OCI-M2 (cell line): Measurements from ENCODE around the gene BDH1.
"Not testable (repeated sequence)": the region's sequence is repeated elsewhere in the genome, so short reads cannot be mapped to it uniquely, and the experiment has no call there.

Experiments
- DNase-seq: peaks from one replicate; lab custom pipeline; 2025; ENCODE audit not compliant: unreplicated experiment; lab: John Stamatoyannopoulos, UW

BDH1 gene

DNA sequence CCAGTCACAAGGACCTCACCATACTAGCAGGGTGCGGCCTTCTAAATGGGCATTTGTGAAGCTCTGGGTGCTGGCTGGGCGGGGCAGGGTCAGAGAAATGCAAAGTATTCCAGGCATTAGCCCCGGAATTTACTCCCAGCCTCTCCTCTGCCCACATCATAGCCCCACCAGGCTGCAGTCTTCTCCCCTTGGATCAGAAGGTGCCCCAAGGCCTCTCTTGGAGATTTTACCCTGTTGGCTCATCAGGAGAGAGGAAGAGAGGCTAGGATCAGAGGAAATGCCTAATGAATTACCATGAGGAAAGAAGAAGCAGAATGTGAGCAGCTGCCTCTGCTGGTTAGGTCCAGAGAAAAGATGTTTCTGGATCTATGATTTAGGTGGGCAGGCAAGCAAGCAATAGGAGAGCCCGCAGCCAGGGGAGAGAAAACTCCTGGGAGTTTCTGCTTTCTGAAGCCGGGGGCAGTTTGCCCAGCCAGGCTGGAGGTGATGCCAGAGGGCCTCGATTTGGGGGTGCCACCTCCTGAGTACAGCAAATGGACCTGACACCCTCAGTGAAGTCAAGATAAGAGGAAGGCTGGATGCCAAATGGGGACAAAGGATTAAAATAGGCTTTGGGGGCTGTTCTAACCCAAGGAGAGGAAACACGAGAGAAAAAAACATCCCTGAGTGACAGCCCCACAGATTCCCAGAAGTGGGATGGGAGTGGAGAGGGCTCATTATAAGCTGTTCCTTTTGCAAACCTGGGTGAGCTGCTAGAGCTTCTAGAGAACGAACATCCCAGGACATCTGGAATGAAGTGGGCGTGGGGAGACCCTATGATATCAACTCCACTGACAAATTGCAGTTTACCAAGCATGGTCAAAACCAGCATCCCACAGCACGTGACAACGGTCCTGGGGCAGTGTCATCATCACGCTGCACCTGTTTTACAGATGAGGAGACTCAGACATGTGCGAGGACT, 65.4 kb downstream of the BDH1 start:
- no peak for DNase-seq

- DNase-seq = no peak
Observed at GRCh38 chr3:197487911-197488391, 67.8 kb downstream of the BDH1 start.

GRCh38 chr3:197486861-197487260, 68.9 kb downstream of the BDH1 start:
- no peak for DNase-seq

DNA sequence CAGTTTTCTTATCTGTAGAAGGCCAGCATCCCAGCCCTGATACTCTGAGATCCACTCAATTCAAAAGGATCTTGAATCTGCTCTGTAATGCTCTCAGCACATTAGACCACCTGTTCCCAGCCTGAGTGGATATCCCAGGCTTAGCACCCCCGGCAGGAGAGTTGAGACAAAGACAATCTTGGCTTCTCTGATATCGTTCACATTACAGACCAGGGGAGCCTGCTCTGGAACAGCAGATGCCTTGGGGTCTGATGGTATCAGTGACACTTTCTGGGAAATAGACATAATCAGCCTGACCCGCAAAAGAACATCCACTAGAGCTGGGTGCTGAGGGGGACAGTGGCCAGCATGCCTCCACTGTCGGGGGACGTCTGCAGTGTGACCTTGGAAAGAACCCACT, 70.6 kb downstream of the BDH1 start:
- DNase-seq = no peak

GRCh38 chr3:197484204-197484901, 71.4 kb downstream of the BDH1 start:
- DNase-seq = no peak

DNA sequence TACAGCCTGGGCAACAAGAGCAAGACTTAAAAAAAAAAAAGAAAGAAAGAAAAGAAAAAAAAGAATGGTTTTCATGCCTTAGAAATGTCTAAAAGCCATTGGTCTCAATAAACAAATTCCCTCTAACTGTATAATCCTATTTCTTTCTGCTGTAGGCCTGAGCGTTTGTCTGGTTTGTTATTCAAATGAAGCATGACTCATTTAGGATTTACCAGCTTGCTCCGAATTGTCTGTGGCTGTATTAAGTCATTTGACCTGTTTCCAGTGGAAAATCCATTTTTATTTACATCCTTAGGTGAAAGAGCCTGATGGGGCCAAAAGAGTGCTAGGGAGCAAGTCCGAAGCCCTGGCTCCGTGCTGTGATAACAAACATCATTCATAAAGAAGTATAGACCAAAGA, 73.8 kb downstream of the BDH1 start:
- DNase-seq = no peak

DNA sequence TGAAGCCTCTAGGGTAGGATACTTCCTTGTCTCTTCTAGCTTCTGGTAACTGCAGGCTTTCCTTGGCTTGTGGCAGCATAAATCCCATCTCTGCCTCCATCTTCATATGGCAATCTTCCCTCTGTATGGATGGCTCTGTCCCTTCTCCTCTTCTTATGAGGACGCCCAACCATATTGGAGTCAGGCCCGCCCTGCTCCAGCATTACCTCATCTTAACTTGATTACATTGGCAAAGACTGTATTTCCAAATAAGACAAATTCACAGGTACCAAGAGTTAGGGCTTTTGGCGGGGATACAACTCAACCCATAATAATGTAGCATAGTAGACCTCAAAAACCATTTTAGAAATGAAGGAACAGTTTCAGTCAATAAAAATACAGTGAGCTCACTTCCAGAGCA, 75.4 kb downstream of the BDH1 start:
- no peak for DNase-seq

DNA sequence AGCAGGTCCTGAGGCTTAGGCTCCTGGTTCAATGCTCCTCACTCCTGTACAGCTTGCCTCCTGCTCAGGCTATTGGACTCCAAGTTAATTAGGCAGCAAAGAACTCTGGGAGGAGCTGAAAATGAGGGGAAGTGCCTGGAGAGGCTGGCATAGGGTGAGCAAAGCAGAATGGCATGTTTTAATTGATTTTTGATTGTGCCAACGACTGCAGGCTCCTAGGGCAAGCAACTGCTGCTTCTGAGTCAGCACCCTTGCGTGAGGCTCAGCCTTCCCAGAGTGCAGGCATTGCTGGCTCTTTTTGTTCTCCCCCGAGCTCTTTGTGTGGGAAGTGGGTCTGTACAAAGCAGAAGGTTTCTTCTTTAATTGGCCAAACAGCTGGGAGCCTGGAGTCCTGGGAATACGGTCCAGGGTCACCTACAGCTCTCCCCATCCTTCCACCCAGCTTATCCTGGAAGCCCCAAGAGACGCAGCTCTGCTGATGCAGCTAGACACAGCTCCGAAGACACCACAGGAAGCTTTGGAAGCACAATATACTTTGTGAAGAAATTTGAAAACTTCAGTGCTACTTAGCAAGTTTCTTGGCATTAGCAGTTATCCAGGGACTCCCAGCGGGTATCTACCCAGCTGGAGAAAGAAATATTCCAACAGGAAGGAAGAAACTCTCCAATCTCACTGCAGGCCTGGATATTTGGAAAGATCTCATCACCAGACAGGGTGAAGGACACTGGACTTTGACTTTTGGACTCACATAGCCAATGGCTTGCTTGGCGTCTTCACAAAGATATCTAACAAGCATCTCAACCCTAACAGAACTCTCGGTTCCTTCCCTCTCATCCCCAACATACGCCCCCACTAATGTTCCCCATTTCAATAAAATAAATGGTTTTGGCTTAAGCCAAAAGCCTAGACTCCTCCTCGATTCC, 76.8 kb downstream of the BDH1 start:
- no peak for DNase-seq

DNA sequence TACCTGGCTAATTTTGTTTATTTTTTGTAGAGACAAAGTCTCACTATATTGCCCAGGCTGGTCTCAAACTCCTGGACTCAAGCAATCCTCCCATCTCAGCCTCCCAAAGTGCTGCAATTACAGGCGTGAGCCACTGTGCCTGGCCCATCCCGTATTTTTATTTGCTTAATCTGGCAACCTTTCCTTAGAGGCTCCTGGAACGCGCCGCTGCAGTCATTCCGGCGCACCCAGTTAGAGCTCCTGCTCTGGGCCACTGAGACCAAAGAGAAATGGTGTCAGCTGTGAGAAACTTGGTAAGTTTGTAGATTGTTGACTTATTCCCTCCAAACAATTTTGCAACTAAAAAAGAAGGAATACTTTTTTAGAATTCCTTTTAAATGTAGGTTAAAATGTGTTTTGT, 78.0 kb downstream of the BDH1 start:
- DNase-seq = not testable (repeated sequence)

DNA sequence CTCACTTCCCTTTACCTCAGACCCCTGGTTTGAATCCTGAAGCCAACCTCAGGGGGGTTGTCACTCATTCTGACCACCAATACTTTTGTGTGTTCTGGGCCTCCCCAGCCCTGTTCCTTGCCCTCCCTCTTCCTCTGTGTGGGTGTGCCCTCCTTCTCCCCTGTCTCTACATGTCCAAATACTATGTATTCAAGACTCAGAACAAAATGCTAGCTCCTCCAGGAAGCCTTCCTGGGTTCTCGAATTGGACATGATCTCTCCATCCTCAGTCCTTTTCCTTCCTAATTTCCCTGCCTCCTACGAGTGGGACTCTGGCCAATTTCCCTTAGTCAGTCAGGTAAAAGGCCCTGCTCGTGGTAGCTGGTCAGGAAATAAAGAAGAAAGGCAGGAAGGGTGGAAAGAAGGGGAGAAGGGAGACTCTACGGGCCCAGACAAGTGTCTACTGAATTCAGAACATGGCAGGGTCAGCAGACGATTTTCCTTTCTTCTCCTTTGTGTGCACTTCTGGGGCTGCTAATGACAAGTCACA, 79.7 kb downstream of the BDH1 start:
- DNase-seq = no peak

- no peak for DNase-seq
Observed at GRCh38 chr3:197475514-197475913, 80.3 kb downstream of the BDH1 start.

DNA sequence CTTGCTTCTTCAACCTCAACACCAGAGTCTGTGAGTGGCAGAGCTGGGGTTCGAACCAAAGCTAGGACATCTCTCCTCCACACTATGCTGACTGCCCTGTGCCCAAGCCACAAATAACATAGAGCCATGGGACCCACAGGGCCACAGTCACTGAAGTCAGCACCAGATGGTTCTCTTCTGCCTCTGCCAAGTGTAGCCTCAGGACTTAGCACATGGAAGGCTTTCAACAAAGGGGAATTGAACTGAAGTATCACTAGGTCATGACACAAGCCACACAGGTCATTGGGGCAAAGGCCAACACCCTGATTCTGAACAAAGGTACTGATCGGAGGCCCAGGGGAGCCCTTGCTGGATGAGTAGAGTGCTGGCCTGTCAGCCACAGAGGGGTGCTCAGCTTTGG, 83.6 kb downstream of the BDH1 start:
- DNase-seq = no peak

DNA sequence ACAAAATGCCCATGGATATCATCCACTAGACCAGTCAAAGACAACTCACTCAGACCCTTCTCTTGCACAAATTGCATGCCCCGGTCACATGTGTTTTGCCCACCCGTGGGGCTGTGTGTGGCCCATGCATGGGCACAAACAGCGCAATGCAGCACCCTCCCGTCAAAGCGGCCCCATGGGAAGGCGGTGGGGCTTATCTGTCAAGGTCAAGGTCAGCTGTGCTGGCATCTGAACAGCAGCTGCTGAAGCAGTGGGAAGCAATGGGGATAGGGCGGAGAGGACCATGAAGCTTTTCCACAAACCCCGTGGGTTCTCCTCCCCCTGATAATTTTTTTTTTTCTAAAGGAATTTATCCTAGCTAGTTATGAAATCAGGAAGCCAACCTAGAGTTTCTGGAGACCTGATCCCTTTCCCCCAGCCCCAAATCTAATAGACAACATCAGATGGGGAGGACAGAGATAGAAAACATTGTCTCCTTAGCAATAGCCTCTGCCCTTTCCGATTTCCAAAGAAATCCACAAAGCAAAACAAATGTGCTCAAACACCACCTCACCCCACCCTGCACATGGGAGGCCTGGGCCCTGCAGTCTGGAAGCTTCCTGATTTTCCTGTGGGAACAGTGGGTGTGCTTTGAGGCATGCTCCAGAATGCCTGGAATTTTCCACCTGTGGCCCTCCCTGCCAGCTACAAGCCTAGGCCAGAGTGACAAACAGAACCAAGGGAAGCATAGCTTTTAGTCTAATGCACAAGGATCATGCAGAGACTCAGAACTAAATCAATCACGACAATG, 84.4 kb downstream of the BDH1 start:
- DNase-seq = no peak

GRCh38 chr3:197468866-197469382, 86.8 kb downstream of the BDH1 start:
- DNase-seq = no peak

DNA sequence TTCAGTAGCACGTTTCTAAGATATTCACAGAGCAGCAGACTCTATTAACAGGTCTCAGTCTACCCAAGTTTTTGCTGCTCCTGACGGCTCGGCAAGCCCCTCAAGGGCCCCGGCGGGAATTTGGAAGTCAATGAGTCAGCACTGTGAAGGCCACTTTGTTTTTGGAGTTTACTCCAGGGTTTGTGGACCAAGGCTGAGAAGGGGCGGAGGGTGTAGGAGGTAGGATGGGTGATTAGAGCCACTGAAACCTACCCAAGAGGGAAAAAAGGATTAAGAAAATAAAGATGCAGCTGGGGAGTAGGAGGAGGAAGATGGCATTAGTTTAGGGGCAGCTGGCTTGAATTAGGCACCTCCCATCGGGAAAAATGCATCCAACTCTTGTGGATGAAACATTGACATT, 87.6 kb downstream of the BDH1 start:
- no peak for DNase-seq

DNA sequence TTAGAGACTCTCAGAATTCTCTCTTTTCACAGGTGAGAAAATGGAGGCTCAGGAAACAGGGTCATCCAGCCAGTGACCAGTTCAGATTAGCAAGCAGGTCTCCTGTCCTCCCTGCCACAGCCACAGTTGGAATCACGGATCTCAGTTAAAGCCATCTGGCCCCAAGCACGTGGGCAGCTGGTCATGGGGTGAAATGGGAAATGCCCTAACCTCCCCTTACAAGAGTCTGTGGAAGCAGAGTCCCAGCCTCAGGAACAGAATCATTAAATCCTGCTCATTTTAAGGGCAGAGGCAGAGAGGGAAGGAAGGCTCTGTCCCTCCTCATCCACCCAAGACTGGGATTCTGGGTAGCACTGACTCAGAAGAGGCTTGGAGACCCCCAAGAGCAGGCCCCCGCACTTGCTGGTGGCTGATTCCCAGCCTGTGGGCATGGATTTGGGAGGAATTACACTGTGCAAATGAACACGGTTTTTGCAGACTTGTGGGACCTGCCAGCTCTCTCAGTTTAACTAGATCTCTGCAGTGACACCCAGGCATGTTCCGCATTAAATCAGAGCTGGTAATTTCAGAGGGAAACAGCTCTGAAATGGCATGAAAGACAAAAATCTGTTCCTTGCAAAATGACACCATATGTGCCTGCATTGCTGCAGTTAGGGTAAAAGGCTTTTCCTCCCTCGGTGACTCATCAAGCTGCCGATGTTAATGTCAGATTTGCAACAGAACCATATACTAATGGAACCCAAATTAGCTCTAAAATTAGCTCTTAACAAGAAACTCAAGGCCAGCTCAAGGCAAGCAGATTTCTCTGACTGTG, 89.0 kb downstream of the BDH1 start:
- no peak for DNase-seq

DNA sequence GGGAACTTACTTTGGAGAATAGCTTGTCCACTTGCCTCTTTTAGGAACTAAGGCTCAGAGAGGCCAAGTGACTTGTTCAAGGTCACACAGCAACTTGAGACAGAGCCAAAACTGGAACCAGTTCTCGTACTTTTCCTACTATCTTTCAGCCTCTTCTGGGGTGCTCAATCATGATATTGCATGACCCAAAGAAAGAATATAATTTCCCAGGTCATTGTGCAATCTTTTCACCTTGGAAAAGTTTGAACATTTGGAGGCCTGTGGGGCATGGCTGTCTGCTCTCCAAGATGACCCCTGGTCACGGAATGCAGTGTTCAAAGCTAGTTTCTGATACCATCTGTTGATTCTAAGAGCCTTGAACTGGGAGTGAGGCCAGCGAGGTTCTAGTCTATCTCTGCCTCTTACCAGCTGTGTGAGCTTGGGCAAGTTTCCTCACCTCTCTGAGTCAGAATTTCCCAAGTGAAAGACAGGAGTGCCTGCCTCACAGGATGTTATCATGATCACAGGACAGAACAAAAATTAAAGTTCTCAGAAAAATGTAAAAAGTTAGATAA, 89.7 kb downstream of the BDH1 start:
- no peak for DNase-seq

- no peak for DNase-seq
Observed at GRCh38 chr3:197465197-197465995, 90.4 kb downstream of the BDH1 start.
